NCI-H2196 (cell line): ENCODE measurements around the gene ZNF490.
"Not testable (repeated sequence)": the region's sequence is repeated elsewhere in the genome, so short reads cannot be mapped to it uniquely, and the experiment has no call there.

Experiments used
- DNase-seq: peaks from one replicate; lab custom pipeline; 2025; ENCODE audit not compliant: unreplicated experiment; lab: John Stamatoyannopoulos, UW

ZNF490 gene

GRCh38 chr19:12623361-12624031, 12.9 kb upstream of the ZNF490 start:
- DNase-seq: no peak

GRCh38 chr19:12621253-12622024, 10.8 kb upstream of the ZNF490 start:
- DNase-seq: not testable (repeated sequence)

- DNase-seq: no peak
Observed at GRCh38 chr19:12617646-12618045, 7.0 kb upstream of the ZNF490 start.

- peak; percentile 62 for DNase-seq
Observed at GRCh38 chr19:12611361-12611699, 717 bp upstream of the ZNF490 start.

- DNase-seq: no peak
Observed at GRCh38 chr19:12607631-12608030, 3.0 kb downstream of the ZNF490 start.

GRCh38 chr19:12606796-12607195, 3.8 kb downstream of the ZNF490 start:
- no peak for DNase-seq

- DNase-seq: no peak
Observed at GRCh38 chr19:12603714-12604113, 6.9 kb downstream of the ZNF490 start.

GRCh38 chr19:12597594-12597993, 13.0 kb downstream of the ZNF490 start:
- DNase-seq: no peak

GRCh38 chr19:12596927-12597548, 13.6 kb downstream of the ZNF490 start:
- DNase-seq: no peak

GRCh38 chr19:12596485-12596884, 14.1 kb downstream of the ZNF490 start:
- DNase-seq: no peak

- DNase-seq: no peak
Observed at GRCh38 chr19:12581100-12581499, 29.5 kb downstream of the ZNF490 start.

- DNase-seq: no peak
Observed at GRCh38 chr19:12580180-12580694, 30.4 kb downstream of the ZNF490 start.

- no peak for DNase-seq
Observed at GRCh38 chr19:12578641-12579040, 32.0 kb downstream of the ZNF490 start.

- no peak for DNase-seq
Observed at GRCh38 chr19:12574036-12574435, 36.6 kb downstream of the ZNF490 start.

GRCh38 chr19:12567951-12568350, 42.7 kb downstream of the ZNF490 start:
- DNase-seq: no peak

GRCh38 chr19:12566380-12566779, 44.2 kb downstream of the ZNF490 start:
- not testable (repeated sequence) for DNase-seq

GRCh38 chr19:12564016-12564664, 46.5 kb downstream of the ZNF490 start:
- DNase-seq: peak; percentile 88

GRCh38 chr19:12555456-12555930, 55.1 kb downstream of the ZNF490 start:
- DNase-seq: no peak

- DNase-seq: peak; percentile 94
Observed at GRCh38 chr19:12551060-12551832, 59.4 kb downstream of the ZNF490 start, which contains the start of gene ZNF564. Gene ZNF564 (minus strand): TSS chr19:12551482. CDS start chr19:12551332, 150 bp downstream.

- no peak for DNase-seq
Observed at GRCh38 chr19:12546903-12547302, 63.7 kb downstream of the ZNF490 start.
